Measurements from ENCODE around the gene FHL2.
"Not testable (repeated sequence)": the region's sequence is repeated elsewhere in the genome, so short reads cannot be mapped to it uniquely, and the experiment has no call there.

Gene FHL2

GRCh38 chr2:105328281-105329196 is 70.3 kb downstream of the FHL2 start:
- H3K9me3 ChIP-seq (ENCODE audit: control insufficient read depth, low read length) = no peaks in the 10 kb centered on the region
- peak overlapping the region; percentile 94 for H2BK5ac ChIP-seq (ENCODE audit: low read depth, low read length, poor library complexity, severe bottlenecking)
- no peak overlapping the region for H2BK120ac ChIP-seq (ENCODE audit: low read depth, low read length)
- peaks cover 1% of the 10 kb centered on the region for H3K79me1 ChIP-seq (replicated peaks; ENCODE audit: low read length, poor library complexity, severe bottlenecking)
- H3K27ac ChIP-seq (ENCODE audit: low read length, poor library complexity, severe bottlenecking) = peak overlapping the region; percentile 99
- H3K18ac ChIP-seq (ENCODE audit: low read depth in 1 of 2, low read length in 2 of 2) = peak overlapping the region; percentile 92 to 96
- H3K23ac ChIP-seq (ENCODE audit: low read length in 2 of 2) = peak overlapping the region in 1 of 2 experiments; percentile 100
- 61% methylated on average over 16 of the region's 16 CpGs for WGBS
- peak overlapping the region; percentile 76 to 95 for H3K4me3 ChIP-seq (ENCODE audit: insufficient read depth in 1 of 2, low read depth in 1 of 2, low read length in 2 of 2)
- H3K36me3 ChIP-seq (ENCODE audit: control insufficient read depth in 1 of 2, insufficient read depth in 2 of 2, low read depth in 1 of 2, low read length in 2 of 2) = peaks cover 0 to 8% of the 10 kb centered on the region in 2 experiments
- H4K91ac ChIP-seq (ENCODE audit: low read length) = peak overlapping the region; percentile 93
- peak; percentile 67 for DNase-seq
- H4K8ac ChIP-seq (ENCODE audit: low read length) = peak overlapping the region; percentile 86
- no peak overlapping the region for H2BK15ac ChIP-seq (ENCODE audit: low read depth, poor library complexity, severe bottlenecking)
- no peaks in the 10 kb centered on the region for H3K27me3 ChIP-seq (ENCODE audit: control insufficient read depth in 1 of 2, insufficient read depth in 1 of 2, low read length in 2 of 2)
- H3K4me2 ChIP-seq (ENCODE audit: low read length, poor library complexity, severe bottlenecking) = peak overlapping the region; percentile 44
- H3K4ac ChIP-seq (ENCODE audit: low read depth in 1 of 2, low read length in 2 of 2) = peak overlapping the region; percentile 87 to 90
- H3K4me1 ChIP-seq (ENCODE audit: control insufficient read depth, insufficient read depth, low read depth, low read length) = peaks cover 24% of the 10 kb centered on the region
- peak overlapping the region; percentile 79 for H2AFZ ChIP-seq (ENCODE audit: low read depth, low read length)
- H2AK5ac ChIP-seq (ENCODE audit: low read length, severe bottlenecking) = peak overlapping the region; percentile 96
- H3K14ac ChIP-seq (ENCODE audit: low read length in 2 of 2) = peak overlapping the region in 1 of 2 experiments; percentile 82
- H3K9ac ChIP-seq (ENCODE audit: low read length) = peak overlapping the region; percentile 87
- peak overlapping the region; percentile 1 to 87 for H2BK12ac ChIP-seq (ENCODE audit: low read length in 2 of 2)

- Histone ChIP-seq H3K4me3 (ENCODE audit: insufficient read depth in 1 of 2, low read depth in 1 of 2, low read length in 2 of 2) (peak overlapping the region in 1 of 2 experiments; percentile 95), H2BK5ac (ENCODE audit: low read depth, low read length, poor library complexity, severe bottlenecking) (peak overlapping the region; percentile 94), H3K9ac (ENCODE audit: low read length) (peak overlapping the region; percentile 87), H3K23ac (ENCODE audit: low read length in 2 of 2) (no peak overlapping the region), H2AFZ (ENCODE audit: low read depth, low read length) (no peak overlapping the region), H3K18ac (ENCODE audit: low read depth in 1 of 2, low read length in 2 of 2) (no peak overlapping the region), H3K27ac (ENCODE audit: low read length, poor library complexity, severe bottlenecking) (peak overlapping the region; percentile 99), H3K27me3 (ENCODE audit: control insufficient read depth in 1 of 2, insufficient read depth in 1 of 2, low read length in 2 of 2) (no peaks in the 10 kb centered on the region), H2BK15ac (ENCODE audit: low read depth, poor library complexity, severe bottlenecking) (no peak overlapping the region), H2AK5ac (ENCODE audit: low read length, severe bottlenecking) (peak overlapping the region; percentile 98), H3K79me1 (replicated peaks; ENCODE audit: low read length, poor library complexity, severe bottlenecking) (peaks cover under 1% of the 10 kb centered on the region), H2BK12ac (ENCODE audit: low read length in 2 of 2) (no peak overlapping the region), H3K4me2 (ENCODE audit: low read length, poor library complexity, severe bottlenecking) (no peak overlapping the region), H3K4me1 (ENCODE audit: control insufficient read depth, insufficient read depth, low read depth, low read length) (peaks cover 30% of the 10 kb centered on the region), H3K36me3 (ENCODE audit: control insufficient read depth in 1 of 2, insufficient read depth in 2 of 2, low read depth in 1 of 2, low read length in 2 of 2) (peaks cover 4 to 11% of the 10 kb centered on the region in 2 experiments), H4K91ac (ENCODE audit: low read length) (no peak overlapping the region), H3K9me3 (ENCODE audit: control insufficient read depth, low read length) (no peaks in the 10 kb centered on the region), H2BK120ac (ENCODE audit: low read depth, low read length) (no peak overlapping the region), H4K8ac (ENCODE audit: low read length) (no peak overlapping the region), H3K4ac (ENCODE audit: low read depth in 1 of 2, low read length in 2 of 2) (no peak overlapping the region), H3K14ac (ENCODE audit: low read length in 2 of 2) (no peak overlapping the region)
- DNase-seq = peak; percentile 17
- 88% methylated on average over 2 of the region's 2 CpGs for WGBS
Observed at GRCh38 chr2:105327690-105328089, 71.2 kb downstream of the FHL2 start.

- H3K14ac ChIP-seq (ENCODE audit: low read length in 2 of 2); H4K91ac ChIP-seq (ENCODE audit: low read length); H2BK12ac ChIP-seq (ENCODE audit: low read length in 2 of 2); H3K23ac ChIP-seq (ENCODE audit: low read length in 2 of 2); H2BK120ac ChIP-seq (ENCODE audit: low read depth, low read length); H3K9me3 ChIP-seq (ENCODE audit: control insufficient read depth, low read length); H2AFZ ChIP-seq (ENCODE audit: low read depth, low read length); H2BK5ac ChIP-seq (ENCODE audit: low read depth, low read length, poor library complexity, severe bottlenecking); H4K8ac ChIP-seq (ENCODE audit: low read length); H3K27me3 ChIP-seq (ENCODE audit: control insufficient read depth in 1 of 2, insufficient read depth in 1 of 2, low read length in 2 of 2); H3K9ac ChIP-seq (ENCODE audit: low read length); H3K4me3 ChIP-seq (ENCODE audit: insufficient read depth in 1 of 2, low read depth in 1 of 2, low read length in 2 of 2); H3K18ac ChIP-seq (ENCODE audit: low read depth in 1 of 2, low read length in 2 of 2); H3K79me1 ChIP-seq (replicated peaks; ENCODE audit: low read length, poor library complexity, severe bottlenecking); DNase-seq; H3K4me2 ChIP-seq (ENCODE audit: low read length, poor library complexity, severe bottlenecking); H3K4ac ChIP-seq (ENCODE audit: low read depth in 1 of 2, low read length in 2 of 2): not testable (repeated sequence)
- Histone ChIP-seq H2BK15ac (ENCODE audit: low read depth, poor library complexity, severe bottlenecking) (peak overlapping the region; percentile 35), H3K4me1 (ENCODE audit: control insufficient read depth, insufficient read depth, low read depth, low read length) (peaks cover 30% of the 10 kb centered on the region), H2AK5ac (ENCODE audit: low read length, severe bottlenecking) (peak overlapping the region; percentile 98), H3K36me3 (ENCODE audit: control insufficient read depth in 1 of 2, insufficient read depth in 2 of 2, low read depth in 1 of 2, low read length in 2 of 2) (peaks cover 4 to 12% of the 10 kb centered on the region in 2 experiments), H3K27ac (ENCODE audit: low read length, poor library complexity, severe bottlenecking) (peak overlapping the region; percentile 99)
- 100% methylated on average over 2 of the region's 3 CpGs for WGBS
Observed at GRCh38 chr2:105327271-105327670, 71.6 kb downstream of the FHL2 start.

GRCh38 chr2:105325389-105325963 is 73.4 kb downstream of the FHL2 start:
- H4K91ac ChIP-seq (ENCODE audit: low read length) = peak overlapping the region; percentile 100
- H3K23ac ChIP-seq (ENCODE audit: low read length in 2 of 2) = no peak overlapping the region
- 16% methylated on average over 3 of the region's 3 CpGs for WGBS

More at GRCh38 chr2:105325389-105325963, 73.4 kb downstream of the FHL2 start:
- H3K4me2 ChIP-seq (ENCODE audit: low read length, poor library complexity, severe bottlenecking) = no peak overlapping the region
- peak overlapping the region; percentile 98 for H2BK120ac ChIP-seq (ENCODE audit: low read depth, low read length)
- H2BK12ac ChIP-seq (ENCODE audit: low read length in 2 of 2) = peak overlapping the region; percentile 80 to 98
- peak overlapping the region; percentile 99 for H3K27ac ChIP-seq (ENCODE audit: low read length, poor library complexity, severe bottlenecking)
- H4K8ac ChIP-seq (ENCODE audit: low read length) = peak overlapping the region; percentile 97
- no peak overlapping the region for H2AFZ ChIP-seq (ENCODE audit: low read depth, low read length)
- H3K18ac ChIP-seq (ENCODE audit: low read depth in 1 of 2, low read length in 2 of 2) = peak overlapping the region; percentile 90 to 99
- peak overlapping the region; percentile 100 for H2AK5ac ChIP-seq (ENCODE audit: low read length, severe bottlenecking)
- no peaks in the 10 kb centered on the region for H3K79me1 ChIP-seq (replicated peaks; ENCODE audit: low read length, poor library complexity, severe bottlenecking)
- no peaks in the 10 kb centered on the region for H3K9me3 ChIP-seq (ENCODE audit: control insufficient read depth, low read length)
- peak; percentile 85 for DNase-seq
- H3K4me3 ChIP-seq (ENCODE audit: insufficient read depth in 1 of 2, low read depth in 1 of 2, low read length in 2 of 2) = no peak overlapping the region
- H3K4me1 ChIP-seq (ENCODE audit: control insufficient read depth, insufficient read depth, low read depth, low read length) = peaks cover 30% of the 10 kb centered on the region
- H3K14ac ChIP-seq (ENCODE audit: low read length in 2 of 2) = no peak overlapping the region
- H2BK15ac ChIP-seq (ENCODE audit: low read depth, poor library complexity, severe bottlenecking) = no peak overlapping the region
- peak overlapping the region; percentile 82 to 99 for H3K4ac ChIP-seq (ENCODE audit: low read depth in 1 of 2, low read length in 2 of 2)
- H2BK5ac ChIP-seq (ENCODE audit: low read depth, low read length, poor library complexity, severe bottlenecking) = peak overlapping the region; percentile 99
- peaks cover 4 to 12% of the 10 kb centered on the region in 2 experiments for H3K36me3 ChIP-seq (ENCODE audit: control insufficient read depth in 1 of 2, insufficient read depth in 2 of 2, low read depth in 1 of 2, low read length in 2 of 2)
- H3K9ac ChIP-seq (ENCODE audit: low read length) = no peak overlapping the region
- no peaks in the 10 kb centered on the region for H3K27me3 ChIP-seq (ENCODE audit: control insufficient read depth in 1 of 2, insufficient read depth in 1 of 2, low read length in 2 of 2)
